Neutrophil (primary cell): Measurements from ENCODE around the gene MAP2K1.

Source experiments
- H3K27ac ChIP-seq: fragments of 200-600 bp; sonication (generic); 2 replicates; pipeline ENCODE4 v1.5.1; 2016; ENCODE audit warnings: mild to moderate bottlenecking, moderate library complexity
- H3K27me3 ChIP-seq: fragments of 200-600 bp; sonication (generic); 2 replicates; pipeline ENCODE4 v1.6.0; 2016; ENCODE audit warnings: mild to moderate bottlenecking
- H3K36me3 ChIP-seq: fragments of 200-600 bp; sonication (generic); 2 replicates; pipeline ENCODE4 v1.5.1; 2017
- H3K4me1 ChIP-seq, 2 experiments: fragments of 200-600 bp in 1 of 2; sonication (generic) in 1 of 2; 1 replicate in 1 of 2; 2 replicates in 1 of 2; pipeline versions ENCODE4 v1.5.1 to v1.6.1; 2013 to 2016; ENCODE audit warnings: low read depth in 1 of 2, low read length in 1 of 2, mild to moderate bottlenecking in 1 of 2, moderate library complexity in 1 of 2; ENCODE audit not compliant: control insufficient read depth in 1 of 2, insufficient read depth in 1 of 2
- H3K4me3 ChIP-seq, 2 experiments: fragments of 200-600 bp in 1 of 2; sonication (generic) in 1 of 2; 1 replicate in 1 of 2; 2 replicates in 1 of 2; pipeline ENCODE4 v1.5.1; 2013 to 2016; ENCODE audit warnings: low read depth in 1 of 2, low read length in 1 of 2, mild to moderate bottlenecking in 1 of 2, moderate library complexity in 1 of 2
- H3K9me3 ChIP-seq: fragments of 200-600 bp; sonication (generic); 2 replicates; pipeline ENCODE4 v1.5.1; 2016
- CTCF ChIP-seq: fragments of 200-600 bp; sonication (generic); IDR thresholded peaks from 2 replicates; pipeline ENCODE4 v1.5.1; 2016; ENCODE audit warnings: antibody characterized with exemption

The MAP2K1 gene

GRCh38 chr15:66505818-66506217 lies 119.1 kb downstream of the MAP2K1 start:
- peak overlapping the region; percentile 96 for H3K27ac ChIP-seq
- peaks cover 7% of the 10 kb centered on the region for H3K36me3 ChIP-seq
- H3K4me3 ChIP-seq: peak overlapping the region; percentile 93 to 97
- TF ChIP-seq CTCF: no peak
- no peaks in the 10 kb centered on the region for H3K9me3 ChIP-seq
- peaks cover 21 to 31% of the 10 kb centered on the region in 2 experiments for H3K4me1 ChIP-seq
- H3K27me3 ChIP-seq: no peaks in the 10 kb centered on the region

DNA sequence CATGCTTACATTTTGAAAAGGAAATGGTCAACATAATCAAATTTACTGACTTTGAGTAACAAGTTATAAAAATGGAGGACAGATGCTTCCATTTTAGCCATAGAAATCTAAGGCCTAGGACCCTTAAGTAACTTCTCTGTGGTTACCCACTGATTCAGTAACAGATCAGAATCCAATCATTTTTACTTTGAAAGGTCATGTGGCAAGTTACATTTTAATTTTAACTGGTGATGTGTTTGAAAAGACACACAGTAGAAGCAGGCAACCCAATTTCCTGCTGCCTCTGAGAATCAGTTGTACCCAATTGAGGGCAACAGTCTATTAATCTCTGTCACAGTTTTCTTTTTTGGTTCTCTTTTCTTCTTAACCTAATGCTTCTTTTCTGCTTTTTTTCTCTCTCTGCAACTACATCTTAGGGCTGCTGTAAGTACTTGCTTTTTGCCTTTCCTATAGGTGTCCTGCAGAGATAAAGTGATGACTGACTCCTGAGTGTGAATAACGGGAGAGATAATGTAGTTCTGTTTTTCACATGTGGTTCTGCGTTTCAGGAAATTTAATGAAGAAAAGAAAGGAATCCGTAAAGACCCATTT lies 121.7 kb downstream of the MAP2K1 start:
- Histone ChIP-seq H3K9me3 (no peaks in the 10 kb centered on the region), H3K4me3 (no peak overlapping the region), H3K27me3 (no peaks in the 10 kb centered on the region), H3K4me1 (peaks cover 17 to 18% of the 10 kb centered on the region in 2 experiments), H3K27ac (no peak overlapping the region), H3K36me3 (no peaks in the 10 kb centered on the region)
- TF ChIP-seq CTCF: no peak

DNA sequence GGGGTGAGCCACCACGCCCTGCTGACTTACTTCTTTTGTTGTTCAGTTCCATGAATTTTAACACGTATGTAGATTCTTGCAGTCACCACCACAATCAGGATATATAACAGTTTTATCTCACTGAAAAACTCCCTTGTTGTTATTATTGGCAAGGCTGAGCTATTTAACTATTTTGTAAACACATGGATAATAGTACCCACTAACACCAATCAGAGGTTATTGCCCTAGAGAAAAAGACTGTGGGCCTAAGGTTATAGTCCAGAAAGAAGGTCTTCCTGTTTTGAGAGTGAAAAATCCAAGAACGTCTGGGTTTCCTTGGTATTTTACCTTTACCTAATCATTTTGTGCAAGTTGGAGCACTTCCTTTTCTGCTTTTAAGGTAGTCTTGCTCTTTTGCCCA lies 127.9 kb downstream of the MAP2K1 start:
- H3K27ac ChIP-seq: no peak overlapping the region
- H3K27me3 ChIP-seq: no peaks in the 10 kb centered on the region
- peaks cover 10% of the 10 kb centered on the region for H3K36me3 ChIP-seq
- no peaks in the 10 kb centered on the region for H3K9me3 ChIP-seq
- peaks cover 0 to 17% of the 10 kb centered on the region in 2 experiments for H3K4me1 ChIP-seq
- no peak for TF ChIP-seq CTCF
- H3K4me3 ChIP-seq: no peak overlapping the region

- Histone ChIP-seq H3K4me3 (no peak overlapping the region), H3K4me1 (peaks cover 0 to 17% of the 10 kb centered on the region in 2 experiments), H3K27me3 (no peaks in the 10 kb centered on the region), H3K27ac (no peak overlapping the region), H3K36me3 (peaks cover 11% of the 10 kb centered on the region), H3K9me3 (no peaks in the 10 kb centered on the region)
- no peak for TF ChIP-seq CTCF
These were observed 129.2 kb downstream of the MAP2K1 start for GRCh38 chr15:66515901-66516322.

DNA sequence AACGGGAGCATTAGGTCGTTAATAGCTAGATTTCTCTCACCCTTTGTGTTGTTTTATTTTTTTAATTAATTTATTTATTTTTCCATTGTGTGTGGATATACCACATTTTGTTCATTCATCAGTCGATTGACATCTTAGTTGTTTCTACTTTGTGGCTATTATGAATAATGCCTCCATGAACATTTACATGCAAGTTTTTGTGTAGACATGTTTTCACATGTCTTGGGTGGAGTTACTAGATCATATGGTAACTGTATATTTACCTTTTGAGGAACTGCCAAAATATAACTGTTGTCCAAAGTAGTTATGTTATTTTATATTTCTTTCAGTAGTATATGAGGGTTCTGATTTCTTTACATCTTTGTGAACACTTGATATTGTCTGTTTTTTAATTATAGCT lies 137.2 kb downstream of the MAP2K1 start:
- Histone ChIP-seq H3K27me3 (no peaks in the 10 kb centered on the region), H3K36me3 (peaks cover 18% of the 10 kb centered on the region), H3K9me3 (no peaks in the 10 kb centered on the region), H3K4me1 (no peaks in the 10 kb centered on the region), H3K27ac (no peak overlapping the region), H3K4me3 (no peak overlapping the region)
- TF ChIP-seq CTCF: no peak

GRCh38 chr15:66524838-66525237 lies 138.1 kb downstream of the MAP2K1 start:
- H3K4me1 ChIP-seq: no peaks in the 10 kb centered on the region
- TF ChIP-seq CTCF: no peak
- no peak overlapping the region for H3K27ac ChIP-seq
- peaks cover 20% of the 10 kb centered on the region for H3K36me3 ChIP-seq
- H3K9me3 ChIP-seq: no peaks in the 10 kb centered on the region
- no peak overlapping the region for H3K4me3 ChIP-seq
- no peaks in the 10 kb centered on the region for H3K27me3 ChIP-seq
